NB4 (cell line): ENCODE results near the gene PCDHA1.

Source experiments
- DNase-seq: peaks from one replicate; pipeline ENCODE4 v3.0.0; 2010; ENCODE audit warnings: low read depth
- H3K4me3 ChIP-seq: one replicate; pipeline ENCODE4 v1.5.1; 2011; ENCODE audit warnings: mild to moderate bottlenecking, low read depth, low read length, moderate library complexity
- MYC ChIP-seq: IDR thresholded peaks from 2 replicates; pipeline ENCODE4 v1.6.1; 2011; ENCODE audit warnings: low read depth, low read length
- POLR2A ChIP-seq: IDR thresholded peaks from 2 replicates; pipeline ENCODE4 v1.6.1; 2011; ENCODE audit warnings: mild to moderate bottlenecking; ENCODE audit not compliant: insufficient read length; ENCODE audit errors: extremely low read depth
- TF ChIP-seq, protein P1 (sequence below): IDR thresholded peaks from 2 replicates; pipeline ENCODE4 v1.6.1; 2011; ENCODE audit warnings: low read depth, low read length
- TF ChIP-seq, protein P2 (sequence below): IDR thresholded peaks from one replicate; pipeline ENCODE4 v1.5.1; 2012; ENCODE audit warnings: low read depth, low read length

Gene PCDHA1

GRCh38 chr5:140973550-140973949 lies 187.6 kb downstream of the PCDHA1 start:
- H3K4me3 ChIP-seq, result no peak overlapping the region
- TF ChIP-seq MYC (no peak), POLR2A (no peak)
- TF ChIP-seq, protein P1, sequence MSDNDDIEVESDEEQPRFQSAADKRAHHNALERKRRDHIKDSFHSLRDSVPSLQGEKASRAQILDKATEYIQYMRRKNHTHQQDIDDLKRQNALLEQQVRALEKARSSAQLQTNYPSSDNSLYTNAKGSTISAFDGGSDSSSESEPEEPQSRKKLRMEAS, result no peak
- TF ChIP-seq, protein P2, sequence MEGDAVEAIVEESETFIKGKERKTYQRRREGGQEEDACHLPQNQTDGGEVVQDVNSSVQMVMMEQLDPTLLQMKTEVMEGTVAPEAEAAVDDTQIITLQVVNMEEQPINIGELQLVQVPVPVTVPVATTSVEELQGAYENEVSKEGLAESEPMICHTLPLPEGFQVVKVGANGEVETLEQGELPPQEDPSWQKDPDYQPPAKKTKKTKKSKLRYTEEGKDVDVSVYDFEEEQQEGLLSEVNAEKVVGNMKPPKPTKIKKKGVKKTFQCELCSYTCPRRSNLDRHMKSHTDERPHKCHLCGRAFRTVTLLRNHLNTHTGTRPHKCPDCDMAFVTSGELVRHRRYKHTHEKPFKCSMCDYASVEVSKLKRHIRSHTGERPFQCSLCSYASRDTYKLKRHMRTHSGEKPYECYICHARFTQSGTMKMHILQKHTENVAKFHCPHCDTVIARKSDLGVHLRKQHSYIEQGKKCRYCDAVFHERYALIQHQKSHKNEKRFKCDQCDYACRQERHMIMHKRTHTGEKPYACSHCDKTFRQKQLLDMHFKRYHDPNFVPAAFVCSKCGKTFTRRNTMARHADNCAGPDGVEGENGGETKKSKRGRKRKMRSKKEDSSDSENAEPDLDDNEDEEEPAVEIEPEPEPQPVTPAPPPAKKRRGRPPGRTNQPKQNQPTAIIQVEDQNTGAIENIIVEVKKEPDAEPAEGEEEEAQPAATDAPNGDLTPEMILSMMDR, result no peak
- no peak for DNase-seq

DNA sequence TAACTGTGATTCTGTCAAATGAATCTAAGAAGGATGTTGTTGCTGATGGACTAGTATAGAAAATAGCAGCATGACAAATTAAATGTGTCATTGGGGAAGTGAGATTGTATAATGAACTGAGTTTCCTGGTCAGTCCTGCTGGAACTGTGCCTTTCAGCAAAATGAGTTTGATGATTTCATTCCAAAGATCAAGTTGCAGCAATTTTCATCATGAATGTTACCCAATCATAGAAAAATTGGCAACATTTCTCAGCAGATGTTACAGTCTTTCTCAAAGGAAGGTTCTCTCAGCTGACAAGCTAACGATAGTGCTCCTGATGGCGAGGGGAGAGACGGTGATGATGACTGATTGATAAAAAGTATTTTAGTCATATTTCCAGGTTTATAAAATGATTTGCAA lies 191.1 kb downstream of the PCDHA1 start:
- TF ChIP-seq, protein P1, result no peak
- TF ChIP-seq, protein P2, result no peak
- TF ChIP-seq MYC (no peak), POLR2A (no peak)
- H3K4me3 ChIP-seq, result no peak overlapping the region
- no peak for DNase-seq

DNA sequence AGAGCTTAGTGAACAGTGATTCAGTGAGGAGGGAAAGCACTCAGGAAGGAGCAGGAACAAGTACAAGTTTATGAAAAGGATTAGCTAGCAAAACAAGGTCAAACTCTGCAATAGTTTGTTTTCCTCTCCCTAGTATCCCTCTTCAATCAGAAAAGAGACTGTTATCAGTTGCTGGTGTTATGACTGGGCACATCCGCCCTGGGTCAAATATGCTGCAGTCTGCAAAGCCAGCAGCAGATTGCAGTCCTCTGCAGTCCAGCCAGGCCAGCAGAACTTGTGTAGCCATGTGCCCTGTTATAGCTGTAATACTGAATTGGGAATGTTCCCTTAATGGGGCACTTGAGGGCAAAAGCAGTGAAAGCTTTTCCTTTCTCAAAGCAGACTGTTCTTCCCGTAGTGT lies 192.3 kb downstream of the PCDHA1 start:
- TF ChIP-seq MYC, result no peak
- TF ChIP-seq, protein P2, result no peak
- TF ChIP-seq, protein P1, result no peak
- TF ChIP-seq POLR2A, result no peak
- H3K4me3 ChIP-seq, result no peak overlapping the region
- DNase-seq, result no peak

DNA sequence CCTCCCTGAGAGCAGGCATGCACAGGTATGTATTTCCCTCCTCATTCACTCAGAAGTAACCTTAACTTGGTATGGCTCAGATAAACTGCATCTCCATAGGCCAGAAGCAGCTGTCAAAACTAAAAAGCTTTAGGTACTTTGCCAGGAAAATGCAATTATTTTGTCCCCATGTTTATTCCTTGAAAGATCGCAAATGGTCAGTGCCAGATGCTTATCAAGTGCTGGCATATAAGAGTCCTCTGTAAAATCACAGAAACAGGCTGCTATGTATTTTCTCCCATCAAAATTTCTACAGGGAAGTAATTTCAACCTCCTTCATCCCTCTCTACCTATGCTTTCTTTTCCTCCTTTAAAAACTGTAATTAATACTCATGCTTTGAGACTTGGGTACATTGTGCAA lies 193.0 kb downstream of the PCDHA1 start:
- TF ChIP-seq, protein P2, result no peak
- no peak for TF ChIP-seq MYC
- no peak for TF ChIP-seq POLR2A
- TF ChIP-seq, protein P1, result no peak
- no peak for DNase-seq
- H3K4me3 ChIP-seq, result no peak overlapping the region

DNA sequence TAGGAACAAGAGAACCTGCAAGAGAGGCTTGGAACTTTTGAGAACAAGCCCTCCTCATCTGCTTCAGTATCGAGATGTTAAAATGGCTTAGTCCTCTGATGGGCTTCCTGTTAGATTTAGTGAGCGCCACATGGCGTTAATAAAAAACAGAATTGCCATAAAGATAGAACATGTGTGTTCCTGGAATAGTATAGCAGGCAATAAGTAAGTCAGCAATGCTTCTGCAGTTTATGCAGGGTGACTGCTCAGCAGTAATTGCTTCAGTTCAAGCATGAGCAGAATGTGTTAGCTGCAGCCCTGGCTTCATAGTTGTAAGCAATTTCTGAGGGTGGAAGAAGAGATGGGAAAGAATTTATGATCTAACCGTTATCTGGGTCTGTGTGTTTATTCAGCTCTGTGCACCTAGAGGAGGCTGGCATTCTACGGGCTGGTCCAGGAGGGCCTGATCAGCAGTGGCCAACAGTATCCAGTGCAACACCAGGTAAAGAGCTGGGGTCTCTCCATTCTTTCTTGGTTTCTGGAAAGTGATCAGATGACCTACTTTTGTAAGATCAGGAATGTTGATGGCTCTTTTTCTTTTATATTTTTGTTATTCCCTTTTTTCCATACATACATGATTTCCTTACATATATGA lies 196.3 kb downstream of the PCDHA1 start:
- TF ChIP-seq, protein P1, result no peak
- TF ChIP-seq, protein P2, result no peak
- TF ChIP-seq MYC (no peak), POLR2A (no peak)
- no peak for DNase-seq
- H3K4me3 ChIP-seq, result no peak overlapping the region
